ENCODE data around the gene SYVN1.

DNA sequence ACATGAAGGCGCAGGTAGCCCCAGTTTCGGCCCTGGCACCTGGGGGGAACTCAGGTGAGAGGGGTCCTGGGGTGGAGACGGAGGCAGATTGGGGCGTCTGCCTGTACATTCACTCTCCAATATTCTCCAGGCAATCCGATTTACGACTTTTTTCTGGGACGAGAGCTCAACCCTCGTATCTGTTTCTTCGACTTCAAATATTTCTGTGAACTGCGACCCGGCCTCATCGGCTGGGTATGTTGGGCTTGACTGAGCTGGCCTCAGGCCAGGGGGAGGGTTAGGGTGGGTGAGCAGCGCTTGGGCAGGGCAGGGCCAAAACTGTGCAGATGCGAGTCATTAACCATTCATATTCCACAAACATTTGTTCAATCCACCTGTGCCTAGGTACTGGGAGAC is 21.0 kb downstream of the SYVN1 start:
- TF ChIP-seq, protein P1, sequence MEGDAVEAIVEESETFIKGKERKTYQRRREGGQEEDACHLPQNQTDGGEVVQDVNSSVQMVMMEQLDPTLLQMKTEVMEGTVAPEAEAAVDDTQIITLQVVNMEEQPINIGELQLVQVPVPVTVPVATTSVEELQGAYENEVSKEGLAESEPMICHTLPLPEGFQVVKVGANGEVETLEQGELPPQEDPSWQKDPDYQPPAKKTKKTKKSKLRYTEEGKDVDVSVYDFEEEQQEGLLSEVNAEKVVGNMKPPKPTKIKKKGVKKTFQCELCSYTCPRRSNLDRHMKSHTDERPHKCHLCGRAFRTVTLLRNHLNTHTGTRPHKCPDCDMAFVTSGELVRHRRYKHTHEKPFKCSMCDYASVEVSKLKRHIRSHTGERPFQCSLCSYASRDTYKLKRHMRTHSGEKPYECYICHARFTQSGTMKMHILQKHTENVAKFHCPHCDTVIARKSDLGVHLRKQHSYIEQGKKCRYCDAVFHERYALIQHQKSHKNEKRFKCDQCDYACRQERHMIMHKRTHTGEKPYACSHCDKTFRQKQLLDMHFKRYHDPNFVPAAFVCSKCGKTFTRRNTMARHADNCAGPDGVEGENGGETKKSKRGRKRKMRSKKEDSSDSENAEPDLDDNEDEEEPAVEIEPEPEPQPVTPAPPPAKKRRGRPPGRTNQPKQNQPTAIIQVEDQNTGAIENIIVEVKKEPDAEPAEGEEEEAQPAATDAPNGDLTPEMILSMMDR (IDR thresholded peaks at IDR 0.05), result no peak
- TF ChIP-seq EZH2 (IDR thresholded peaks at IDR 0.05; ENCODE audit: borderline replicate concordance, insufficient read depth, low read depth, low read length, poor library complexity, severe bottlenecking), result no peak
